H9 (cell line): ENCODE data around the gene SEC24C. TPM values are rescaled to one million over a fixed set of nuclear protein-coding genes. Genes with fewer than 3 reads are reported as not detected.

ENCODE experiments used
- DNase-seq: peaks from one replicate; pipeline ENCODE4 v3.0.0-alpha.2; 2017
- H2AFZ ChIP-seq: one replicate; pipeline ENCODE4 v1.6.1; 2013; ENCODE audit warnings: mild to moderate bottlenecking, low read length, control low read depth, moderate library complexity
- H2AK5ac ChIP-seq: 2 replicates; pipeline ENCODE4 v1.6.1; 2013; ENCODE audit warnings: low read length, control low read depth, mixed read lengths; ENCODE audit not compliant: insufficient read length
- H2BK120ac ChIP-seq: one replicate; pipeline ENCODE4 v1.6.1; 2013; ENCODE audit warnings: low read depth, mild to moderate bottlenecking, low read length, control low read depth, inconsistent platforms; ENCODE audit not compliant: poor library complexity, severe bottlenecking
- H2BK12ac ChIP-seq: 2 replicates; pipeline ENCODE4 v1.6.1; 2013; ENCODE audit warnings: low read length, control low read depth, mixed read lengths, low read depth; ENCODE audit not compliant: insufficient read length
- H2BK15ac ChIP-seq: 2 replicates; pipeline ENCODE4 v1.6.1; 2013; ENCODE audit warnings: low read depth, low read length, control low read depth
- H2BK20ac ChIP-seq: one replicate; pipeline ENCODE4 v1.6.1; 2013; ENCODE audit warnings: low read depth, mild to moderate bottlenecking, low read length, control low read depth, inconsistent platforms; ENCODE audit not compliant: poor library complexity, severe bottlenecking
- H2BK5ac ChIP-seq: 2 replicates; pipeline ENCODE4 v1.6.1; 2013; ENCODE audit warnings: low read length, control low read depth, mixed read lengths; ENCODE audit not compliant: insufficient read length
- H3K14ac ChIP-seq: 2 replicates; pipeline ENCODE4 v1.6.1; 2013; ENCODE audit warnings: low read length, control low read depth; ENCODE audit not compliant: insufficient read depth
- H3K18ac ChIP-seq: 2 replicates; pipeline ENCODE4 v1.6.1; 2013; ENCODE audit warnings: low read depth, mild to moderate bottlenecking, mixed read lengths, low read length, control low read depth; ENCODE audit not compliant: insufficient read length
- H3K23ac ChIP-seq: 2 replicates; pipeline ENCODE4 v1.6.1; 2013; ENCODE audit warnings: low read length, control low read depth, mixed read lengths, low read depth; ENCODE audit not compliant: insufficient read length
- H3K23me2 ChIP-seq: 2 replicates; pipeline ENCODE4 v1.6.1; 2013; ENCODE audit warnings: low read depth, mild to moderate bottlenecking, mixed read lengths, low read length, control low read depth; ENCODE audit not compliant: insufficient read length, poor library complexity, severe bottlenecking
- H3K27ac ChIP-seq: 2 replicates; pipeline ENCODE4 v1.5.1; 2013; ENCODE audit warnings: low read length, control low read depth, mixed read lengths, low read depth; ENCODE audit not compliant: insufficient read length
- H3K27me3 ChIP-seq: 2 replicates; pipeline ENCODE4 v1.6.1; 2013; ENCODE audit warnings: low read length, control low read depth, inconsistent platforms; ENCODE audit not compliant: insufficient read depth
- H3K4ac ChIP-seq: 2 replicates; pipeline ENCODE4 v1.6.1; 2013; ENCODE audit warnings: low read depth, mild to moderate bottlenecking, control low read depth, inconsistent platforms, low read length, moderate library complexity
- H3K4me1 ChIP-seq: 2 replicates; pipeline ENCODE4 v1.6.1; 2013; ENCODE audit warnings: low read length, control low read depth, inconsistent platforms; ENCODE audit not compliant: insufficient read depth
- H3K4me2 ChIP-seq: 2 replicates; pipeline ENCODE4 v1.6.1; 2013; ENCODE audit warnings: low read length, control low read depth, mixed read lengths; ENCODE audit not compliant: insufficient read length, insufficient read depth
- H3K56ac ChIP-seq: 2 replicates; pipeline ENCODE4 v1.6.1; 2013; ENCODE audit warnings: low read depth, mild to moderate bottlenecking, mixed read lengths, low read length, control low read depth; ENCODE audit not compliant: insufficient read length
- H3K79me1 ChIP-seq: 2 replicates; pipeline ENCODE4 v1.6.1; 2013; ENCODE audit warnings: low read depth, mild to moderate bottlenecking, moderate library complexity, low read length, control low read depth, inconsistent platforms; ENCODE audit not compliant: insufficient read depth, poor library complexity, severe bottlenecking
- H3K79me2 ChIP-seq: 2 replicates; pipeline ENCODE4 v1.6.1; 2013; ENCODE audit warnings: low read length, control low read depth, inconsistent platforms; ENCODE audit not compliant: insufficient read depth
- H3K9ac ChIP-seq: 2 replicates; pipeline ENCODE4 v1.6.1; 2013; ENCODE audit warnings: low read length, control low read depth, mixed read lengths; ENCODE audit not compliant: insufficient read length; ENCODE audit errors: extremely low read depth
- H3K9me3 ChIP-seq: one replicate; pipeline ENCODE4 v1.6.1; 2013; ENCODE audit warnings: low read depth, low read length, inconsistent platforms; ENCODE audit not compliant: control insufficient read depth
- H3T11ph ChIP-seq: one replicate; pipeline ENCODE4 v1.6.1; 2013; ENCODE audit warnings: mild to moderate bottlenecking, low read length, control low read depth, inconsistent platforms
- H4K20me1 ChIP-seq: one replicate; pipeline ENCODE4 v1.6.1; 2013; ENCODE audit not compliant: control insufficient read depth, insufficient read length, insufficient read depth
- H4K5ac ChIP-seq: 2 replicates; pipeline ENCODE4 v1.6.1; 2013; ENCODE audit warnings: low read depth, mild to moderate bottlenecking, mixed read lengths, low read length, control low read depth; ENCODE audit not compliant: insufficient read length
- H4K8ac ChIP-seq: replicated peaks from 2 replicates; pipeline ENCODE4 v1.6.1; 2013; ENCODE audit warnings: low read length, control low read depth, mixed read lengths, low read depth; ENCODE audit not compliant: insufficient read length
- H4K91ac ChIP-seq: 2 replicates; pipeline ENCODE4 v1.6.1; 2013; ENCODE audit warnings: low read depth, mild to moderate bottlenecking, moderate library complexity, mixed read lengths, low read length, control low read depth; ENCODE audit not compliant: insufficient read length
- H3K27ac Mint-ChIP-seq, 3 experiments: 2 replicates in 2 of 3; 3 replicates in 1 of 3; pipeline ENCODE4 v1.8.0; 2020 to 2021; ENCODE audit warnings: mixed read lengths in 3 of 3, mild to moderate bottlenecking in 1 of 3, moderate library complexity in 1 of 3
- H3K27me3 Mint-ChIP-seq: 2 replicates; pipeline ENCODE4 v1.8.0; 2021; ENCODE audit warnings: low read depth, mild to moderate bottlenecking, moderate library complexity, mixed read lengths
- H3K36me3 Mint-ChIP-seq, 3 experiments: 2 replicates in 2 of 3; 3 replicates in 1 of 3; pipeline ENCODE4 v1.8.0; 2020 to 2021; ENCODE audit warnings: low read depth in 3 of 3, mixed read lengths in 3 of 3; ENCODE audit not compliant: insufficient read depth in 1 of 3
- H3K4me1 Mint-ChIP-seq, 2 experiments: 2 replicates each; pipeline ENCODE4 v1.8.0; 2020; ENCODE audit warnings: mixed read lengths in 2 of 2
- H3K4me3 Mint-ChIP-seq, 2 experiments: 2 replicates in 1 of 2; 3 replicates in 1 of 2; pipeline ENCODE4 v1.8.0; 2020 to 2021; ENCODE audit warnings: mild to moderate bottlenecking in 2 of 2, mixed read lengths in 2 of 2, moderate library complexity in 1 of 2
- H3K9me3 Mint-ChIP-seq, 2 experiments: 2 replicates in 1 of 2; 3 replicates in 1 of 2; pipeline ENCODE4 v1.8.0; 2020; ENCODE audit warnings: mild to moderate bottlenecking in 2 of 2, mixed read lengths in 2 of 2, moderate library complexity in 1 of 2
- WGBS: extraction: QIAGEN DNeasy Blood & Tissue Kit; methylation state at CpG from one replicate; pipeline ENCODE4 v1.1.7; 2013; ENCODE audit warnings: missing lambda C conversion rate, low lambda C conversion rate, mixed read lengths; ENCODE audit not compliant: insufficient read length; ENCODE audit errors: extremely low coverage; 5-methylcytosine and 5-hydroxymethylcytosine counted together
- total RNA-seq: library from RNA; stranded (reverse); gene quantifications from 2 replicates; pipeline ENCODE4 v1.2.1, GENCODE V29; 2021
- TF ChIP-seq, protein P1 (sequence below): fragments of 200-600 bp; sonication (generic); conservative IDR thresholded peaks from 3 replicates; pipeline ENCODE4 v1.8.0; 2021; ENCODE audit warnings: antibody characterized with exemption, mild to moderate bottlenecking

Gene SEC24C
- total RNA-seq, 1 experiment from 2014 or later: 62.4 TPM

DNA sequence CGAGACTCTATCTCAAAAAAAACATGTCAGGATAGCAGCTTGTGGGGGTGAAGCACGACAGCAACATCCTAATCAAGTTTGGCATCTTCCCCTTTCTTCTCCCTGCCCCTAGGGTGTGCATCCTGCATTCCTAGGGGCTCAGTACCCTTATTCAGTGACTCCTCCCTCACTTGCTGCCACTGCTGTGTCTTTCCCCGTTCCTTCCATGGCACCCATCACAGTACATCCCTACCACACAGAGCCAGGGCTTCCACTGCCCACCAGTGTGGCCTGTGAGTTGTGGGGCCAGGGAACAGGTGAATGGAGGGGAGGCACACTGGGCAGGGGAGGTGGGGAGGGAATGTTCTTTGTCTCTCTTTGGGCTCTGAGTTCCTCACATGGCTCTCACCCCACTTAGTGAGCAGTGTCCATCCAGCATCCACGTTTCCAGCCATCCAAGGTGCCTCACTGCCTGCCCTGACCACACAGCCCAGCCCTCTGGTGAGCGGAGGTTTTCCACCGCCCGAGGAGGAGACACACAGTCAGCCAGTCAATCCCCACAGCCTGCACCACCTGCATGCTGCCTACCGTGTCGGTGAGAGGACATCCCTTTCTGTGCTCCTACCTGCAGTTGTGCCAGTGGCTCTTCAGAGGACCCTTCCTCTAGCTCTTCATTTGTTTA, 55.9 kb downstream of the SEC24C start:
- Mint-ChIP-seq H3K4me1 (no peaks in the 10 kb centered on the region), H3K9me3 (no peaks in the 10 kb centered on the region), H3K4me3 (no peak overlapping the region; a peak in 1 of 5 replicates), H3K27ac (peak overlapping the region in 1 of 3 experiments; percentile 59; a peak in 1 of 7 replicates), H3K27me3 (no peaks in the 10 kb centered on the region), H3K36me3 (peaks cover 16 to 71% (median 48%) of the 10 kb centered on the region in 3 experiments; a peak in 6 of 7 replicates)
- H4K20me1 ChIP-seq: no peaks in the 10 kb centered on the region
- H3T11ph ChIP-seq: no peak overlapping the region
- no peak overlapping the region for H4K91ac ChIP-seq
- WGBS: no CpG with 5 or more reads among the region's 9 CpGs
- no peak overlapping the region for H3K9ac ChIP-seq
- H2AFZ ChIP-seq: no peak overlapping the region
- H3K23ac ChIP-seq: no peak overlapping the region
- H2BK120ac ChIP-seq: no peak overlapping the region
- no peaks in the 10 kb centered on the region for H3K79me1 ChIP-seq
- no peak overlapping the region for H3K4ac ChIP-seq
- no peak overlapping the region for H3K14ac ChIP-seq
- H2AK5ac ChIP-seq: no peak overlapping the region
- H2BK15ac ChIP-seq: no peak overlapping the region
- H3K27me3 ChIP-seq: no peaks in the 10 kb centered on the region
- no peaks in the 10 kb centered on the region for H3K79me2 ChIP-seq
- H3K27ac ChIP-seq: no peak overlapping the region
- H2BK12ac ChIP-seq: no peak overlapping the region
- H3K56ac ChIP-seq: no peak overlapping the region
- H4K5ac ChIP-seq: no peak overlapping the region
- no peak for DNase-seq
- H4K8ac ChIP-seq: no peak overlapping the region
- no peak overlapping the region for H2BK5ac ChIP-seq
- no peaks in the 10 kb centered on the region for H3K4me1 ChIP-seq
- H3K23me2 ChIP-seq: no peaks in the 10 kb centered on the region
- H2BK20ac ChIP-seq: no peak overlapping the region
- TF ChIP-seq, protein P1, sequence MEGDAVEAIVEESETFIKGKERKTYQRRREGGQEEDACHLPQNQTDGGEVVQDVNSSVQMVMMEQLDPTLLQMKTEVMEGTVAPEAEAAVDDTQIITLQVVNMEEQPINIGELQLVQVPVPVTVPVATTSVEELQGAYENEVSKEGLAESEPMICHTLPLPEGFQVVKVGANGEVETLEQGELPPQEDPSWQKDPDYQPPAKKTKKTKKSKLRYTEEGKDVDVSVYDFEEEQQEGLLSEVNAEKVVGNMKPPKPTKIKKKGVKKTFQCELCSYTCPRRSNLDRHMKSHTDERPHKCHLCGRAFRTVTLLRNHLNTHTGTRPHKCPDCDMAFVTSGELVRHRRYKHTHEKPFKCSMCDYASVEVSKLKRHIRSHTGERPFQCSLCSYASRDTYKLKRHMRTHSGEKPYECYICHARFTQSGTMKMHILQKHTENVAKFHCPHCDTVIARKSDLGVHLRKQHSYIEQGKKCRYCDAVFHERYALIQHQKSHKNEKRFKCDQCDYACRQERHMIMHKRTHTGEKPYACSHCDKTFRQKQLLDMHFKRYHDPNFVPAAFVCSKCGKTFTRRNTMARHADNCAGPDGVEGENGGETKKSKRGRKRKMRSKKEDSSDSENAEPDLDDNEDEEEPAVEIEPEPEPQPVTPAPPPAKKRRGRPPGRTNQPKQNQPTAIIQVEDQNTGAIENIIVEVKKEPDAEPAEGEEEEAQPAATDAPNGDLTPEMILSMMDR: no peak
- H3K18ac ChIP-seq: no peak overlapping the region
- H3K4me2 ChIP-seq: no peak overlapping the region
- H3K9me3 ChIP-seq: no peaks in the 10 kb centered on the region
